ENCODE data around the gene KLHL2. TPM values are rescaled to one million over a fixed set of nuclear protein-coding genes. Genes with fewer than 3 reads are reported as not detected.

The KLHL2 gene
- total and polyA plus RNA-seq, 2 donors (not counting 3 experiments of a cell fraction or from before 2014, with no cell fraction given), result 9.9 to 22.1 TPM

DNA sequence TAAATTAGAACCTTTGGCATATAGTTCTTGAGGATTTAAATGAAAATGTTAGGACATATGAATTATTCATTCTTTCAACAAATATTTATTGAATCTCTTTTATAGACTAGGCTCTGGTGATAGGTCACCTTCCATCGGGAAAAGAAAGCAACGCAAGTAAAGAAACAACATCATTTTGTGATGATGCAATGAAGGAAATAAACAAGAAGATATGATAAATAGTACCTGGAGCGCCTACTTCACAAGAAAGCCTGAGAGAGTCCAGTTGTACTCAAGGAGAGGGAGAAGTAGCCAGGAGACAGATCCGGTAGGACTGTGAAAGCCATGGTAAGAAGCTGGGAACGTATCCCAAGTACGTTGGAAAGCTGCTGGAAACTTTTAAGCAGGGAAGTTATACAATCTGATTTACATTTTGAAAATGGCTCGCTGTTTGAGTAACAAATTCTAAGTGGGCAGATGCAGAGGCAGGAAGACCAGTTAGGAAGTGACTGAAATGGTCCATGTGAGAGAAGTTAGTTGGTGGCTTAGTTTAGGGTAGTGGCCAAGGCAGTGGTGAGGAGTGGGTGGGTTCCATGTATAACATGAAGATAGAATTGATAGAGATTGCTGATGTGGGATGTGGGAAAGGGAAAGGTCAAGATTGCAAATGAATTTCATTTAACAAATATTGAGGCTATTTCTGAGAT lies 153.8 kb downstream of the KLHL2 start:
- no peaks in the 10 kb centered on the region for H3K9me3 ChIP-seq (replicated peaks; ENCODE audit: control insufficient read depth, insufficient read depth, low read length)
- dilution Hi-C loops (cut with MboI; ENCODE audit: extremely low pct_ligation_motif_present, low sequenced_read_pairs) (no loop called here), intact Hi-C loops (cut with micrococcal nuclease) (no loop called here)
- H3K4me1 ChIP-seq (ENCODE audit: control insufficient read depth, extremely low read depth, insufficient read depth, low read length), result no peaks in the 10 kb centered on the region
- H3K36me3 ChIP-seq (ENCODE audit: control insufficient read depth in 2 of 2, extremely low read depth in 1 of 2, insufficient read depth in 2 of 2, low read length in 2 of 2), result no peaks in the 10 kb centered on the region
- no peak overlapping the region for H2AFZ ChIP-seq (ENCODE audit: low read depth, low read length)
- H3K4me3 ChIP-seq (replicated peaks in 1 of 3; ENCODE audit: insufficient read depth in 1 of 3, low read depth in 1 of 3, low read length in 3 of 3), result no peak overlapping the region
- BruUV-seq (replicated peaks), result no TSS peak
- FAIRE-seq (no peak), DNase-seq (ENCODE audit: low read depth, low spot score) (no peak)
- H4K20me1 ChIP-seq (replicated peaks; ENCODE audit: control insufficient read depth, extremely low read depth, insufficient read depth, low read length), result no peaks in the 10 kb centered on the region
- no peak overlapping the region for H3K9ac ChIP-seq (replicated peaks; ENCODE audit: extremely low read depth, insufficient read depth, low read length)
- ChIA-PET CTCF (interaction anchor here (0.9 kb wide), 1 partner anchor 230 kb away, joined by 4 read pairs; no protein-coding TSS in a partner anchor), POLR2A (no interaction called here)
- no peak overlapping the region for H3K27ac ChIP-seq (ENCODE audit: insufficient read depth, low read depth, low read length)
- H3K27me3 ChIP-seq (ENCODE audit: control insufficient read depth in 2 of 2, insufficient read depth in 2 of 2, low read length in 2 of 2), result peaks cover 0 to 10% of the 10 kb centered on the region in 2 experiments
- no peaks in the 10 kb centered on the region for H3K9me1 ChIP-seq (replicated peaks; ENCODE audit: control insufficient read depth, extremely low read depth, insufficient read depth, low read length)
- no peak overlapping the region for H3K4me2 ChIP-seq (ENCODE audit: insufficient read depth, low read length)
- TF ChIP-seq FOS (IDR thresholded peaks at IDR 0.05; ENCODE audit: borderline replicate concordance, insufficient read depth, low read length) (no peak), POLR2A (IDR thresholded peaks at IDR 0.05; ENCODE audit: low read depth, low read length) (no peak), JUN (IDR thresholded peaks at IDR 0.05; ENCODE audit: borderline replicate concordance, insufficient read depth, insufficient read length, low read depth) (no peak), MYC (IDR thresholded peaks at IDR 0.05; ENCODE audit: low read depth, low read length) (no peak), GATA2 (IDR thresholded peaks at IDR 0.05; ENCODE audit: insufficient read depth, insufficient read length, low read depth, low read length) (no peak), POLR2AphosphoS5 (IDR thresholded peaks at IDR 0.05; ENCODE audit: insufficient read depth, low read depth, low read length) (no peak), EZH2 (IDR thresholded peaks at IDR 0.05; ENCODE audit: borderline replicate concordance, low read depth, low read length, severe bottlenecking) (no peak)
- TF ChIP-seq, protein P1, sequence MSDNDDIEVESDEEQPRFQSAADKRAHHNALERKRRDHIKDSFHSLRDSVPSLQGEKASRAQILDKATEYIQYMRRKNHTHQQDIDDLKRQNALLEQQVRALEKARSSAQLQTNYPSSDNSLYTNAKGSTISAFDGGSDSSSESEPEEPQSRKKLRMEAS (IDR thresholded peaks at IDR 0.05; ENCODE audit: insufficient read depth, insufficient read length), result no peak
- TF ChIP-seq, protein P2, sequence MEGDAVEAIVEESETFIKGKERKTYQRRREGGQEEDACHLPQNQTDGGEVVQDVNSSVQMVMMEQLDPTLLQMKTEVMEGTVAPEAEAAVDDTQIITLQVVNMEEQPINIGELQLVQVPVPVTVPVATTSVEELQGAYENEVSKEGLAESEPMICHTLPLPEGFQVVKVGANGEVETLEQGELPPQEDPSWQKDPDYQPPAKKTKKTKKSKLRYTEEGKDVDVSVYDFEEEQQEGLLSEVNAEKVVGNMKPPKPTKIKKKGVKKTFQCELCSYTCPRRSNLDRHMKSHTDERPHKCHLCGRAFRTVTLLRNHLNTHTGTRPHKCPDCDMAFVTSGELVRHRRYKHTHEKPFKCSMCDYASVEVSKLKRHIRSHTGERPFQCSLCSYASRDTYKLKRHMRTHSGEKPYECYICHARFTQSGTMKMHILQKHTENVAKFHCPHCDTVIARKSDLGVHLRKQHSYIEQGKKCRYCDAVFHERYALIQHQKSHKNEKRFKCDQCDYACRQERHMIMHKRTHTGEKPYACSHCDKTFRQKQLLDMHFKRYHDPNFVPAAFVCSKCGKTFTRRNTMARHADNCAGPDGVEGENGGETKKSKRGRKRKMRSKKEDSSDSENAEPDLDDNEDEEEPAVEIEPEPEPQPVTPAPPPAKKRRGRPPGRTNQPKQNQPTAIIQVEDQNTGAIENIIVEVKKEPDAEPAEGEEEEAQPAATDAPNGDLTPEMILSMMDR (IDR thresholded peaks at IDR 0.05; ENCODE audit: extremely low read depth in 1 of 2, insufficient read depth in 1 of 2, low read depth in 1 of 2, low read length in 2 of 2), result no peak
- H3K79me2 ChIP-seq (ENCODE audit: control insufficient read depth, insufficient read depth, low read length), result no peaks in the 10 kb centered on the region

Measured in endothelial cell of umbilical vein (primary cell).